Suppressor macrophage treated with lipopolysaccharide for 1 hour (primary cell): ENCODE results near the gene ATOX1.
A peak's percentile ranks its signal among the peaks of the same experiment; 100 is the strongest.

Source experiments
- DNase-seq, 3 donors: peaks; one replicate each; pipeline ENCODE4 v3.0.0-alpha.2; 2020 to 2022

Gene ATOX1

DNA sequence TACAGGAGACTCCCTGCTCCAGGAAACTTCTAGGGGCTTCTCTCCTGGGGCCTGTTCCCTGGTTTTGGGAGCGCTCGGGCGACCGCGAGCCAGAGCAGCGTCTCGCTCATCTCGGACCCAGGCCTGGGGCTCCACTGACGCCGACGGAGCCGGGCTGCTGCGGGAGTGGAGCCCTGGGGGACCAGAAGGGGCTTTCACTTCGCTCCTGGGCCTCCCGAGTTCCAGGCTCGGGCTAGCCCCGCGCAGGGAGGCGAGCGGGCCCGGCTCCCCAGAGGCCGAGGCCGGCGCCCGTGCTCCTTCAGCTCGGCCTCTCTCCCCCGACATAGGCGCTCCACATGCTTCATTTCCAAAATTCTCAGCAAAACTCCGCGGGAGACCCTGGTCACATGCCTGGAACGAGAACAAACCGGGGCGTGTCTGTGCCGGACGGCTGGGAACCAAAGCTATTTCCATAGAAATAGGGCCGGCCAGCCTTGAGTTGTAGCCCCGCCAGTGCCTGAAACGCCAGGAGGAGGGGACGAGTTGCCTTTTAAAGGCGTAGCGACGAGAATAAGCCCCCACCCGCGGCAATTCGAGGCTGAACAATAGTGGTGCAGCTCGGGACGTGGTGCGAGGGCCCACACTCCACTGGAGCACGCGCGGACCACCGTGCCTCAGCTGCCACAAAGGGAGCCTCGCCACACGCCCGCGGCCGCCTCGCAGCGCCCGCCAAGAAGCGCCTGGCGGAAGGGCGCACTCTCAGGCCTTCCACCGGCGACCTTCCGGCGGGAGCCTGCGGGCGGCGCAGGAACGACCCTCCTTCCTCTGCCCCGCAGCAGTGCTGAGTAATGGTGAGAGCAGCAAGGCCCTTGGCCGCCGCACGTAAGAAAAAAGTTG lies 12.2 kb upstream of the ATOX1 start:
- DNase-seq: peak; percentile 53 to 66 (median 62)

DNA sequence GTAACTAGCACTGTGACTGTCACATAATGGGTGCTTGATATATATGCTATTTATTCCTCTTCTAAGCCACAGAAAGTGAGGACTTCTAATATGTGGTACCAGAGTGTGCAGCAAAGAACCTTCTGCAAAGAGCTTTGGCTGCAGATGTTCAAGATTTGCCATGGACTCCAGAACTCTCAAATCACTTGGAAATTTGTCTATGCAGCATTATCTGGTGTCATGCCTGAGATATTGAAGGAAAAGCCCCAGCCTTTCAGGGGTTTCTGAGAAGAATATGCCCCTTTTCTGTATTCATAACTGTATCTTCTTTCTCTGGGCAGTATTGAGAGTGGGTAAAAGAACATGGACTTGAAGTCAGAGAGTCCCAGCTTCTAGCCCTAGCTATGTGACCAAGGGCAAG lies 8.5 kb upstream of the ATOX1 start:
- DNase-seq: no peak

DNA sequence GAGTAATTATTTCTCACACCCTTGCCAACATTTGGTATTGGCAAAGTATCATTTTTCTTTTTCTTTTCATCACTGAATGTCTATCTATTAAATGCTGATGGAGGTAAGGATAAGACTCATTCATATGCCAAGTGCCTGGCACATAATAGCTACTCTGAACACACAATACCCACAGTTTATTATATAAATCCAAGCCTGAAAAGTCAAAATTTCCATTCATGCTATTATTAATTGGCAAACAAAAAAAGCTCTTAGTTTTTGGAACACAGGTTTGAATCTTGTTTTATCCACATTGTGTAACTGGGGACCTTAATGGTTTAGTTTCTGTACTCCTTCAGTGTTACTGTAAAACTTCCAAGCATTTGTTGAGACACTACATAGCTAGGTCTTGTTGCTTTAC lies 6.4 kb upstream of the ATOX1 start:
- no peak for DNase-seq

DNA sequence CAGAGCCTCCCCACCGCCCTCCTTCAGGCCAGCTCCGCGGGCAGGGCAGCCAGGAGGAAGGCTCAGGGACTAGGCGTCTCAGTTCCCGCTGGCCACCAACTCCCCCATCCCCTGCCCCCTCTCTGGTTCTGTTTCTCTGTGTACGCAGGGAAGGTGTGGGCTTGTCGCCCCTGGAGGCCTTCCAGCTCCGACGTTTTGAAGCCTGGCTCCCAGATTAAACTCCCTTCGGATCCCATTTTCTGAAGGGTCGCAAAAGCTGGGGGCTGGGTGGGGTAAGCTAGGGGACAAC lies 346 bp downstream of the ATOX1 start:
- DNase-seq: peak in 1 of 3 donors; percentile 53

DNA sequence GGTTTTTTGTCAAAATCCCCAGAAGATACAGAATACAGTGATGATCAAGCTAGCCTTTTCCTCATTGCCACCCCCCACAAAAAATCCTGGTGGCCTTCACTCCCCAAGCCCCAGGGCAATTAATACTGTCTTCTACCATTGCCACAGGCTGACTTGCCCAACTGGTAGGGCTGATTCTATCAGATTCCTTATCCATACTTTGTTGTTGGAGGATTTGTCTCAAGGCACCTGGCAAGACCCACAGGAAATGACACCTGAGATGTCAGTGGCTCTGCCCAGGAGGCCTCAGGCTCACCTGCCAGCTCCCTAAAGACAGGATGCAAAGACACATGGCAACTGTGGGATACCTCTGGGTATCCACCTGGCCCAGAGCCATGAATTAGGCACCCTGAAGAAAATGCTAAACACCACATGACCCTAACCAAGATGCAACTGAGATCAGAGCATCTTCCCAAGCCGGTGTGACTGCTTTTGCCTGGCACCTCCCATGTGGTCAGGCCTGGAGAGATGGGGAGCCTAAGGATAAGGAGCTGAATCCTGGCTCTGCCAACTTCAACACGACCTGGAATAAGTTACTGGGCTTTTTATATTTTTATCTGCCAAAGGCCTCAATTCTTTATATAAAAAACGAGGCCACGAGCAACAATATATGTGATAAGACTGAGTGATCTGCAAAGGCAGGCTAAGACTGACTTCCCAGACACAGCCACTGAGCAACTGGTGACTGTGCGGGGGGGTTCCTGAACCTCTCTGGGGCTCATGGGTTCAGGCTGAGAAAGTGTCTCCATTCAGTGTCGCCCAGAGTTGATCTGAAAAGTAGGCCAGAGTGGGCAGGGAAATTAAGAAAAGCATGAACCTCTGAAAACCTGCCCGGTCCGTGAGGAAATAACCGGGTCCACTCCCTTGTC lies 944 bp downstream of the ATOX1 start:
- peak; percentile 37 to 58 (median 48) for DNase-seq

DNA sequence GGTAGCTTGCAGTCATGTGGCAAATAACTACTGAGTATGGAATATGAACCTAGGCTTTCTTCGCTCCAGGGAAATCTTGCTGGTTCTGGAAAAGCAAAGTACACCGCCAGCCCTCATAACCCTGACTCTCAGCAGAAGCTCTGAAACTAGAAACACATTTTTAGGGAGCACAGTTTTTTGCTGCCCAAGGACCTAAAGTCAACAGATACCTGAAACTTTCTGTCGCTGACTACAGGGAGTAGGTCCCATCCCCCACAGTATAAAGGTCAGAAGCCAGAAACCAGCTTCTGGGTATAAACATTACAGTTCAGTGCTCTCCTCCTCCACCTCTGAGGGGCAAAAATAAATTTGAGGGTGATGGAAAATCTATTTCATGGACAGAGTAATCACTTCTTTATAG lies 3.0 kb downstream of the ATOX1 start:
- no peak for DNase-seq

DNA sequence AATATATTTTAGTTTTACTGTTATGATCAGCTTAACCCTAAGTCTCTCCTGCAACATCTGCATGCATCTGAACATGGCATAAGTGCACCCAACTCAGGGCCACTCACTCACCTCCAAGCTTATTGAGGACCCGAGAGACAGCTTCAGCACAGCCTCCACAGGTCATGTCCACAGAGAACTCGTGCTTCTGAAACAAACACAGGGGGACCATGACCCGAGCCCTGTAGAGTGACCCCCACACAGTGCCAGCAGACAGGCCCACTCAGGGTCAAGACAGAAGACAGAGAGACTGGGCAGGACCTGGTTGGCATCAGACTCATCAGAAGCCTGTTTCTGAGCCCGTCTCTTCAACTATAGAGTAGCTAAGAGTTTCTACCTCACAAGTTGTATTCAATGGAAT lies 6.8 kb downstream of the ATOX1 start:
- no peak for DNase-seq

DNA sequence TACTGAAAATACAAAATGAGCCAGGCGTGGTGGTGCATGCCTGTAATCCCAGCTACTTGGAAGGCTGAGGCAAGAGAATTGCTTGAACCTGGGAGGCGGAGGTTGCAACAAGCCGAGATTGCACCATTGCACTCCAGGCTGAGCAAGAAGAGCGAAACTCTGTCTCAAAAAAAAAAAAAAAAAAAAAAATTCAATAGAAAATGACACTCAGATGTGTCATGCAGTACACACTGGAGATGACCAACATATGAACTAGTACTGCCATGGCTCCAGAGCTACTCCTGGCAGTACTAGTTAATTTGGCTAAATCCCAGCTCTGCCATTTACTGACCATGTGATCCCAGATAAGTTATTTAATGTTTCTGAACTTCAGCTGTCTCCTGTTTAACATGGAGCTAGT lies 7.3 kb downstream of the ATOX1 start:
- DNase-seq: peak; percentile 76 to 92 (median 80)

DNA sequence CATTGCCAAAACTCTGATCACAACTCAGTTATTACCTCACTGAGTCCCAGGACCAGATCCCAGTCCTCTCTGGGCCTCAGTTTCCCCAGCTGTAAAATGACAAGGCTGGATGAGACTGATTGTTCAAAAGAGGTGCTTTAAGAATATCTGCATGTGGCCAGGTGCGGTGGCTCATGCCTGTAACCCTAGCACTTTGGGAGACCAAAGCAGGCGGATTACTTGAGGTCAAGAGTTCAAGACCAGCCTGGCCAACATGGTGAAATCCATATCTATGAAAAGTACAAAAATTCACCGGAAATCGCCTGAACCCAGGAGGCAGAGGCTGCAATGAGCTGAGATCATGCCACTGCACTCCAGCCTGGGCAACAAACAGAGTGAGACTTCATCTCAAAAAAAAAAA lies 8.3 kb downstream of the ATOX1 start:
- DNase-seq: no peak

DNA sequence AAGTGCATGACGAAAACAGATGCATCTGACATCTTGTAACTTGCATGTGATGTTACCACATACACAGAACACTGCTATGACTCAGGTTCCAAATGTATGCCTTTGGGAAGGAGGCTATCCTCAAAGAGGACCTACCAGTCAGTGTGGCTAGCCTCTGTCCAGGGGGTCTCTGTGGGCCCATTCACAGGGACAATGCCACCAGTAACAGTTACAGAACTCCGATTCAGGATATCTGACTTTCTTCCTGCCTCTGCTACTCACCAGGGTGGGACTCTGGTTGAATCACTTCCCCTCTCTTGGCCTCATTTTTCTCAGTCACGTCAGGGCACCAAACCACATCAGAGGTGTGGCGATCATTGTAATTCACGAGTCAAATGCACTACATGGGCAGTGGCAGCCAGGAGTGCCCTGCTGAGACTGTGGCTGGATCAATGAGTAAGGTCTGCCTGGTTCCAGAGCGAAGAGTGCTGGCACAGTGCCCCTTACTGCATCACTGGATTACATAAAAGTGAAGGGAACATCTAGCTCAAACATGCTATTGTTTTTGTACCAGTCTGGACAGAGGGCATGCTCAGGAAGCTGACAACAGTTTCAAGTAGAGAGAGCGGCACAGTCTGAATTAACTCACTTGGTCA lies 13.2 kb downstream of the ATOX1 start:
- peak; percentile 73 to 84 (median 75) for DNase-seq

DNA sequence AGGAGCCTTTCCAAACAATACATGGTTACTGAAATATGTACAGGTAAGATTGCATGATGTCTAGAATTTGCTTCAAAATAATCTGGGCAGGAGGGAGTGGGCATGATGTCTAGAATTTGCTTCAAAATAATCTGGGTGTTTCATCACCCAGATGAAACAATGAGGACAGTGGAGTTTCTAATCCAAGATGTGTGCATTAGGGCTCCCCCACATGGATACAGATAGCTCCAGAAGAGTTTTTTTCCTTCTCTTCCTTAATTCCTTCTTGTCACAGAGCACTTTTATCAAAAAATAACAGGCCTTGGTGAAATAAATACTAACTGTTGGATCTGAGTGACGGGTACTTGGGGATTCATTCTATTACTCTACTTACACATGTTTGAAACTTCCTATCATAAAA lies 14.9 kb downstream of the ATOX1 start:
- no peak for DNase-seq

DNA sequence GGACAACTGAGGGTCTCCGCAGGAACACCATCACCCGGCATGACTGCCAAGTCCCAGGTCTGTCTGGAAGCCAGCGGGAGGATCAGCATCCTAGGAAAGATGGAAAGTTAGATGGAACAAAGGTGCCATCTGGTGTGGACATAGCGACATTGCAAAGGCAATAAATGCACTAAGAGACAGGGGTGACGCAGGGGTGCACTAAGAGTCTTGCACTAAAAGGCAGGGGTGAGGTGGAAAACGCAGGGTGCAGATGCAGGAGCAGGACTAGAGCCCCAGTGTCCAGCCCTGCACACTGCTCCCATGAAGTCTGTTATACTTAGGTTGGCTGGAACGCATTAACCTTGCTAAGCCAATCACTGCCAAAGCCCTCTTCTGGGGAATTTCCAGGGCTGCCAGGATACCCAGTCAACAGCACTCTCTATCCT lies 15.5 kb downstream of the ATOX1 start:
- peak; percentile 34 to 47 (median 41) for DNase-seq

DNA sequence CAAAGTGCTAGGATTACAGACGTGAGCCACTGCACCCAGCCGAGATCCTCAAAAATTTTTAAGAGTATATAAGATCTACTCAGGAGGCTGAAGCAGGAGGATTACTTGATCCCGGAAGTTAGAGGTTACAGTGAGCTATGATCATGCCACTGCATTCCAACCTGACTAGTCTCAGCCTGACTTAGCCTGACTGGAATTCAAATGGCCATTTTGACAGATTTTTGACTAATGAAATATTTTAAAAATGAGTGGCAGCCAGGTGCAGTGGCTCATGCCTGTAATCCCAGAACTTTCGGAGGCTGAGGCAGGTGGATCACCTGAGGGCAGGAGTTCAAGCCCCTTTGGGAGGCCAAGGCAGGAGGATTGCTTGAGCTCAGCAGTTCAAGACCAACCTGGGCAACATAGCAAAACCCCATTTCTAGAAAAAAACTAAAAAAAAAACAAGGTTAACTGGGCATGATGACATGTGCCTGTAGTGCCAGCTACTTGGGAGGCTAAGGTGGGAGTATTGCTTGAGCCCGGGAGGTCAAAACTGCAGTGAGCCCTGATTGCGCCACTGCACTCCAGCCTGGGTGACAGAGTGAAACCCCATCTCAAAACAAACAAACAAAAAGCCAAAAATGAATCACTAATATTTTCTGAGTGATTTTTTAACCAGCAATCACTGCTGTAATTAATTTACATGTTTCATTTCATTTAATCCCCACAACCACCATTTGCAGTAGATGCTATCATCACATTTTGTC lies 16.6 kb downstream of the ATOX1 start:
- DNase-seq: no peak

DNA sequence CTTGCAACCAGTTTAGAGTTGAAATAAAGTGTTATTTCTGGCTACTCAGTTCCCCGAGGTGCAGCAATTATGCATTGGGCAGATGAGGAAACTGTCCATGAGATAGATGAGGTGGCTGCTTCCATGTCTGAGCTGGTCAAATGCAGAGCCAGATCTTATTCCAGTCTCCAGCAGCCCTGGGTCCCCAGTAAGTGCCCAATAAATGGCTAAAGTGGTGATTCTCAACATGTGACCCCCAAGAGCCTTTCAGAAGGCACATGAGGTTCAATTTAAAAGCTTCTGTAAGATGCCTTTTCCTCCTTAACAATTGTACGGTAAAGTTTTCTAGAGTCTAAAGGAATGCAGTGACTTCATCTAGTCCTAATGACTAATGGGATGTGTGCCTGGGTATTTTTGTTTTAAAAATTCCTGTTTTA lies 17.5 kb downstream of the ATOX1 start:
- DNase-seq: peak in 1 of 3 donors; percentile 33

DNA sequence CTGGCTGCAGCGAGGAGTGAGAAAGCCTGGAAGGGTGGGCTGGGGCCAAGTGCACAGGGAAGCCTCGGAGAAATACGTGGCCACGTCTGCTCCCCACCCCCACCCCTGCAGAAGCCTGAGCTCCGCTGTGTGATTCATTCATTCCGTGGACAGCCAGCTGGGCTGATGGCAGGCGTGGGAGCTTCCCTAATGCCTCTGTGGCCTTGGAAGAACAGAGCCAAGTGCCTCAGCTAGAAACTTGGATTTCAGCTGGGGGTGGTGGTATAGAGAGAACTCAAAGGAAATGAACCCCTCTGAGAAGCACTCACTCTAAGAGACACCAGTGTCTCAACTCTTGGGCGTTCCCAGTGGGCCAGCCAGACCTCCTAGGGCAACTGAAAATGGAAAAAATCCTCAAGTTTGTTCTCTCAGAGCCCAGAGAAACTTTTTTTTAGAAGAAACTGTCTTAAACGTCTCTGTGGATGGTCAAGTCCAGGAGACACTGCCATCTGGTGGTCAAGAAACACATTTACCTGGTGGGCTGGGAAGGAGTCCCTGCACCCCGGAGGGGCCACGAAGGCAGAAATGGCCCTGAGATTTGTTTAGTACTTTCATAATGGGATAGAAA lies 18.0 kb downstream of the ATOX1 start:
- peak; percentile 72 to 84 (median 79) for DNase-seq

DNA sequence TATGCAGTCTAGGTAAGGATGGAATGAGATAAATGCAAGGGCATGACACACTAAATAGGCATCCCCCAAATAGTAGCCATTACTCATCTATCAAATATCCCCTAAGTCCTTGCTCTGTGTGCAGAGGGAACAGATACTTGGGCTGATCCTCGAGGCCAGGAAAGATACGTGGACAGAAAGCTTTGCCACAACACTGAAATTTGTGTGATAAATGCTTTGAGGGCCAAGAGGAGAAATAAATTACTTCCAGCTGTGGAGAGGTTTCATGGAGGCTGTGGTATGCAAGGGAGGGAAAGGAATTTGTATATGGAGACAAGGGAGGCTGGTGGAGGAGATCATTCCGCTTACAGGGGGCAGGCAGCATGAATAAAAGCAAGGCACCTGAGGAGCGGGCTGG lies 18.5 kb downstream of the ATOX1 start:
- DNase-seq: no peak

DNA sequence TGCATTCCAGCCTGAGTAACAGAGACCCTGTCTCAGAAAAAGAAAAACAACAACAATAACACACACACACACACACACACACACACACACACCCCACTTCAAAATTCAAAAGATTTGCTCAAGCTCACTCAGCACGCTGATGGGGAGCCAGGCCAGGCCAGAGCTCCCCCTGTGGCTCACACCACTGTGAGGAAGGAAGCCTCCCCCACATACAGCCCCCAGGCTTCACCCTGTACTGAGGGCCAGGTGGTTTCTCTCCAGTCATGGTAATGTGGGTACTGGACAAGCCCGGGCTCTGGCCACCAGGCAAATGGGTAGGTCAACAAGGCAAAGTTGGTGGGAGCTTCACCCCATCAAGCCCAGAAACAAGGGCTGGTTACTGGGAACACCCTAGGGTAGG lies 19.0 kb downstream of the ATOX1 start:
- no peak for DNase-seq

DNA sequence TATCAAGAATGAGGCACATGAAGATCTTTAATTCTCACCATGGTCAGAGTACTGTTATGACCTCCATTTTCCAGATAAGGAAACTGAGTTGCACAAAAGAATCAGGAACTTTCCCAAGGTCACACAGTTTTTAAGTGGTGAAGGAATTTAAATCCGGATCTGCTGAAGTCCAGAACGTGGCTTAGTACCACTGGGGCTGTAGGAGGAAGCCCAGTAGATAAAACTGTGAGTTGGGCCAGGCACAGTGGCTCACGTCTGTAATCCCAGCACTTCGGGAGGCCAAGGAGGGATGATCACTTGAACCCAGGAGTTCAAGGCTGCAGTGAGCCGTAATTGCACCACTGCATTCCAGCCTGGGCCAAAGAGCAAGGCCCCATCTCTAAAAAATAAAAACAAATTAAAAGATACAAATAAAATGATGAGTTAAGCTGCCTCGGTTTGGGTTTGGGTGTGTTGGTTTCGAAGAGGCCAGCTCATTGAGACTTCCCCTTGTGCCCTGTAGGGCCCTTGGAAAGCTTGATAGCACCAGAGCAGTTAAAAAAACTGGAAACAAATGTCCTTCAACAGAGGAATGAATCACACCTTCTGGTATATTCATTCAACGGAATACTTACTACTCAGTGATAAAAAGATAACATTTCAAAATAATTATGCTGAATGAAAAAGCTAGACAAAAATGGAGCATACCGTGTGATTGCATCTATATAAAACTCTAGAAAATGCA lies 20.1 kb downstream of the ATOX1 start:
- DNase-seq: no peak

DNA sequence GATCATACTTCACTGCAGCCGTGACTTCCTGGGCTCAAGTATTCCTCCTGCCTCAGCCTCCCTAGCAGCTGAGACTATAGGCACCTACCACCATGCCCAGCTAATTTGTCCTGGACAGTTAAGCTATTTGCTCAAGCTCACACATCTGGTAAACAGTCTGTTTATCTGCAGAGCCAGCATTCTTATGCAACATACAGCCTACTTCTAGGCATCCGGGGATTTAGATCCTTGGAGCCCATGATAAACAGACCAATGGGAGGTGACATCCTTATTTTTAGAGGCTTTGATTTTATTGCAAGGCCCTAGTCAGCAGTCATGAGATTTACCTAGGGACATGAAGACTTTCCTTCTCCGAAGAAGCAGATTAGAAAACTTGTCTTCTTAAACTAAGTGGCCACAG lies 21.0 kb downstream of the ATOX1 start:
- no peak for DNase-seq

DNA sequence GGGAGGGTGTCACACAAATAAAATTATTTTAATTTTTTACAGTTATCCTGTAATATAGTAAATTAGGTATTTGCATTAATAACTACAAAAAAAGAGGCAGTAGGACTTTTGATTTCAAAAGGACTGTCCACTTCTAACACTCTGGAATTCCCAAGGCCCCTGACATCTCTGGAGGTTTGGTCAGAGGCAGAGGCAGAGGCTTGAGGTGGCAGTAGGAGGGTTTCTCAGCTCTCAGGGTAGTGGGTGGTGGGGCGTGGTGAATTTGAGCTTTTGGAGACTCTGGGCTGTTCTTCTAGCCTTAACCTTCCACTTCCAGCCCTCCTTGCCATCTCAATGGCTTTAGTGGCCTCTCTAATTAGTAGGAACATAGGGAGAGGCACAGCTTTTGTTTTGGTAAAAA lies 22.8 kb downstream of the ATOX1 start:
- peak in 1 of 3 donors; percentile 53 for DNase-seq

DNA sequence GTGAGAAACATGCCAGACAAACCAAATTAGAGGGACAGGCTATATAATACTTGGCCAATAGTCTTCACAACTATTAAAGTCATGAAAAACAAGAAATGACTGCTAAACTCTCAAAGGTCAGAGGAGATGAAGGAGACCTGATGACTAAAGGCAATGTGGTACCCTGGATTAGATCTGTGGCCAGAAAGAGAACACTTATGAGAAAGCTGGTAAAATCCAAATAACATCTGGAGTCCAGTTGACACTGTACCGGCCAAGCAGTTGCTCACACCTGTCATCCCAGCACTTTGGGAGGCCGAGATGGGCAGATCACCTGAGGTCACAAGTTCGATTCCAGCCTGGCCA lies 24.4 kb downstream of the ATOX1 start:
- no peak for DNase-seq
